ENCODE data around the gene PLEKHG4B. TPM values are rescaled to one million over a fixed set of nuclear protein-coding genes. Genes with fewer than 3 reads are reported as not detected.
"Not testable (repeated sequence)": the region's sequence is repeated elsewhere in the genome, so short reads cannot be mapped to it uniquely, and the experiment has no call there.

PLEKHG4B gene
- polyA plus RNA-seq, 1 donor (not counting 4 experiments of a cell fraction or from before 2014, with no cell fraction given) = not detected

DNA sequence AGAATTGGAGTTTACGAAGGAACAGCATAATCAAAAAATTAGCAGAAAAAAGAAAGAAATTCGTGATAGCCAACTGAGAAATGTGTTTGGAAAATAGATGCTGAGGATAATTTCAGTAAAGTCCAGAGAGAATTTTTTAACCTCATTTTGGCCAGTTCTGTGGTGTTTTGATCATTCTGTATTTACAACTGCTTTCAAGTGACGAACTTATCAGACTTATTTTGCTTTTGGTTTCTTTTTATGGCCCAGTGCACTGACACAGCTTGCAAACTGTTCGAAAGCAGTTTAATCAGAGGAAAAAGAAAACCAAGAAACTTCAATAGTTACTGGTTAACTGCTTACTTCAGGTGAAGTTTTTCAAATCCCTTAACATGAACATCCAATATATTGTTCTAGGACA, 128.0 kb downstream of the PLEKHG4B start:
- H3K27me3 ChIP-seq (ENCODE audit: control insufficient read depth, extremely low read depth, insufficient read depth, low read length) = no peaks in the 10 kb centered on the region
- H3K9me1 ChIP-seq (ENCODE audit: control insufficient read depth, extremely low read depth, insufficient read depth, low read length) = no peaks in the 10 kb centered on the region
- peaks cover 2% of the 10 kb centered on the region for H4K20me1 ChIP-seq (ENCODE audit: control insufficient read depth, extremely low read depth, insufficient read depth, low read length)
- peaks cover 70% of the 10 kb centered on the region for H3K79me2 ChIP-seq (ENCODE audit: control insufficient read depth, insufficient read depth, low read length)
- no peaks in the 10 kb centered on the region for H3K9me3 ChIP-seq (ENCODE audit: control insufficient read depth, low read depth, low read length)
- H3K4me1 ChIP-seq (ENCODE audit: control insufficient read depth, extremely low read depth, insufficient read depth, low read length) = peaks cover 8% of the 10 kb centered on the region
- peak overlapping the region; percentile 78 for H3K4me2 ChIP-seq (ENCODE audit: control insufficient read depth, extremely low read depth, insufficient read depth, low read depth, low read length)
- no peak overlapping the region for H2AFZ ChIP-seq (ENCODE audit: control insufficient read depth, low read length)
- DNase-seq (ENCODE audit: low read depth, low spot score) = no peak
- H3K4me3 ChIP-seq (ENCODE audit: control insufficient read depth in 2 of 3, extremely low read depth in 1 of 3, insufficient read depth in 2 of 3, low read depth in 1 of 3, low read length in 3 of 3) = peak overlapping the region; percentile 62 to 99 (median 89)
- peak overlapping the region; percentile 87 for H3K9ac ChIP-seq (ENCODE audit: control insufficient read depth, extremely low read depth, insufficient read depth, low read length)
- dilution Hi-C loops (cut with MboI; ENCODE audit: extremely low pct_ligation_motif_present, low sequenced_read_pairs) = no loop called here
- peaks cover 7 to 12% of the 10 kb centered on the region in 2 experiments for H3K36me3 ChIP-seq (ENCODE audit: control insufficient read depth in 2 of 2, extremely low read depth in 1 of 2, insufficient read depth in 2 of 2, low read length in 2 of 2)
- TF ChIP-seq, protein P1, sequence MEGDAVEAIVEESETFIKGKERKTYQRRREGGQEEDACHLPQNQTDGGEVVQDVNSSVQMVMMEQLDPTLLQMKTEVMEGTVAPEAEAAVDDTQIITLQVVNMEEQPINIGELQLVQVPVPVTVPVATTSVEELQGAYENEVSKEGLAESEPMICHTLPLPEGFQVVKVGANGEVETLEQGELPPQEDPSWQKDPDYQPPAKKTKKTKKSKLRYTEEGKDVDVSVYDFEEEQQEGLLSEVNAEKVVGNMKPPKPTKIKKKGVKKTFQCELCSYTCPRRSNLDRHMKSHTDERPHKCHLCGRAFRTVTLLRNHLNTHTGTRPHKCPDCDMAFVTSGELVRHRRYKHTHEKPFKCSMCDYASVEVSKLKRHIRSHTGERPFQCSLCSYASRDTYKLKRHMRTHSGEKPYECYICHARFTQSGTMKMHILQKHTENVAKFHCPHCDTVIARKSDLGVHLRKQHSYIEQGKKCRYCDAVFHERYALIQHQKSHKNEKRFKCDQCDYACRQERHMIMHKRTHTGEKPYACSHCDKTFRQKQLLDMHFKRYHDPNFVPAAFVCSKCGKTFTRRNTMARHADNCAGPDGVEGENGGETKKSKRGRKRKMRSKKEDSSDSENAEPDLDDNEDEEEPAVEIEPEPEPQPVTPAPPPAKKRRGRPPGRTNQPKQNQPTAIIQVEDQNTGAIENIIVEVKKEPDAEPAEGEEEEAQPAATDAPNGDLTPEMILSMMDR (optimal IDR thresholded peaks at IDR 0.05 in 1 of 3, IDR thresholded peaks at IDR 0.05 in 1 of 3, conservative IDR thresholded peaks at IDR 0.05 in 1 of 3; ENCODE audit: extremely low read depth in 1 of 3, insufficient read depth in 2 of 3, low read length in 3 of 3) = no peak
- TF ChIP-seq EZH2 (IDR thresholded peaks at IDR 0.05; ENCODE audit: low read length) = no peak
- H3K27ac ChIP-seq (ENCODE audit: control insufficient read depth, insufficient read depth, low read length) = peak overlapping the region; percentile 8
- no peak for FAIRE-seq

DNA sequence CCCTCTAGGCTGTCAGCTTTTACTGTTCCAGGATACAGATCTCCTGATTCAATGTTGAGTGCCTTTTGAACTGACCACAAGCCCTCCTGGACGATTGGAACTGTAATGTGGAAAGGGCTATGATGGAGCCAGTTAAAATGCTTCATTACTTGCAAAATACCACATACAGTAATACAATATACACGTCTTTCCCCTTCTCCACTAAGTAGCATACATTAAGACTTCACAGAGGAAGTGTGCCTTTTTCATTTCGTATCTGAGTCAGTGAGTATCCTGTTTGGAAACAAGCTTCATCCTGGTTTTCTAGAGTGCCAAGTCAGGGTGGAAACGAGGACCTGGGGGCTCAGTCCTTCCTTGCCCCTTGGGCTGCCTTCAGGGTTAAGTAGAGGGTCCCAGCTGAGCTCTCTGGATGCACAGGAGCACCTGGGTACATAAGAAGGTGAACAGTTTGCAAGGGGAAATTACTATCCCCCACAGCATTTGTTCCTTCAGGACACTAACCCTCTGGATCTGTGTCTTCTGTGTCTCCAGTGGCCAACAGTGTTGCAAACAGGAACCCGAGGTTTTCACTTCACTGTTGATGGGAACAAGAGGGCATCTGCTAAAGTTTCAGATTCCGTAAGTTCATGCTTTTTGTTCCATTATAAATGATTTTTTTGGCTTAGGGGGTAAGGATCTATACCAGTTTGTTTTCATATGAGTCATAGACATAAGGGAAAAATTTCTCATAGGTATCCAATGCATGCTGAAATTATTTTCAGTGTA, 131.2 kb downstream of the PLEKHG4B start:
- FAIRE-seq; H3K4me3 ChIP-seq (ENCODE audit: control insufficient read depth in 2 of 3, extremely low read depth in 1 of 3, insufficient read depth in 2 of 3, low read depth in 1 of 3, low read length in 3 of 3); H4K20me1 ChIP-seq (ENCODE audit: control insufficient read depth, extremely low read depth, insufficient read depth, low read length); H3K4me1 ChIP-seq (ENCODE audit: control insufficient read depth, extremely low read depth, insufficient read depth, low read length); H3K4me2 ChIP-seq (ENCODE audit: control insufficient read depth, extremely low read depth, insufficient read depth, low read depth, low read length); H3K9me3 ChIP-seq (ENCODE audit: control insufficient read depth, low read depth, low read length); dilution Hi-C loops (cut with MboI; ENCODE audit: extremely low pct_ligation_motif_present, low sequenced_read_pairs); DNase-seq (ENCODE audit: low read depth, low spot score); H3K27ac ChIP-seq (ENCODE audit: control insufficient read depth, insufficient read depth, low read length); H3K9me1 ChIP-seq (ENCODE audit: control insufficient read depth, extremely low read depth, insufficient read depth, low read length); H3K9ac ChIP-seq (ENCODE audit: control insufficient read depth, extremely low read depth, insufficient read depth, low read length); H3K27me3 ChIP-seq (ENCODE audit: control insufficient read depth, extremely low read depth, insufficient read depth, low read length); H2AFZ ChIP-seq (ENCODE audit: control insufficient read depth, low read length): not testable (repeated sequence)
- Histone ChIP-seq H3K36me3 (ENCODE audit: control insufficient read depth in 2 of 2, extremely low read depth in 1 of 2, insufficient read depth in 2 of 2, low read length in 2 of 2) (peaks cover 18 to 21% of the 10 kb centered on the region in 2 experiments), H3K79me2 (ENCODE audit: control insufficient read depth, insufficient read depth, low read length) (peaks cover 73% of the 10 kb centered on the region)

All from keratinocyte (primary cell).